Measurements from ENCODE around the gene CYP26B1.

GRCh38 chr2:72111061-72111460 lies 36.6 kb downstream of the CYP26B1 start:
- no peak for TF ChIP-seq CTCF (IDR thresholded peaks at IDR 0.05)
- TF ChIP-seq POLR2A (IDR thresholded peaks at IDR 0.05), result no peak
- no peak for TF ChIP-seq EP300 (IDR thresholded peaks at IDR 0.05)
